DMS53 treated with DMSO at 0.1 percent for 48 hours (cell line): Measurements from ENCODE around the gene TNFRSF6B.

Experiments used
- DNase-seq: peaks from one replicate; lab custom pipeline; 2025; ENCODE audit not compliant: unreplicated experiment; lab: John Stamatoyannopoulos, UW

TNFRSF6B gene

DNA sequence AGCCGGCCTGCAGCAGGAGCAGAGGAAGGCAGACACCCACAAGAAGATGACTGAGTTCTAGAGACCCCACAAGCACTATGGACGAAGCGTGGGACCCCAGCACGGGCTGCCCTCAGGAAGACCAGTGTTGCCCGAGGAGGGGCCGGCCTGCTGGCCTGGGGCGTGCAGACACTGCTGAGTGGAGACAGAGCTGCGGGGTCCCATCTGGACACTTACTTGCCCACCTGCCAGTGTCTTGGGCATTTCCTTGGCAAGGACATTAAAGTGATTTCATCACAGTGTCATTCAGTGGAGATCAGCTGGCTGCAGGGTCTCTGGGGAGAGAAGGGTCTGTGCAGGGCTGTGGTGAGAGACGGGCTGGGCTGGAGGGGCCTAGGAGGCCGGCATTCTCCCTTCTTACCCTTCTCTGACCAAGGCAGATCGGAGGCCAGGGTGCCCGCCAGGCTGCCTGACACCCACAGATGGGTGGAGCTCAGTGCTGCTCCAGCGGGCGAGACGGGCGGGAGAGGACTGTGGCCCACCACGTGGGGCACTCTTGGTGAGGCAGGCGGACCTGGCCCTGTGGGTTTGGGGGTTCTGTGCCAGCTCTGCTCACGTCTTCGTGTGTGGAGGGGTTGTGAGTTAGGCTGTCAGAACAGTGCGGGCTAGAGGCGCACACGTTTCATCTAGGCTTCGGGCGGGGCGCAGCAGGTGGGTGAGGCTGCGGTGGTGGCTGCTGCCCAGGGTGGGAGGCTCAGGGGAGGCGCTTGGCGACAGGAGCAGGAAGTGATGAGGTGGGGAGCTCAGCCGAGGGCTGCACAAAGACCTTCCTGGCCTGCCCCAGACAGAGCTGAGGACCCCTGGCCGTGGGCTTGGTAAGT is 39.6 kb downstream of the TNFRSF6B start, which contains the start of gene LIME1:
LIME1 (plus strand) TSS at position 806 of the 860 bp plus-strand sequence. CDS start 886 bp downstream, outside the sequence.
- no peak for DNase-seq

DNA sequence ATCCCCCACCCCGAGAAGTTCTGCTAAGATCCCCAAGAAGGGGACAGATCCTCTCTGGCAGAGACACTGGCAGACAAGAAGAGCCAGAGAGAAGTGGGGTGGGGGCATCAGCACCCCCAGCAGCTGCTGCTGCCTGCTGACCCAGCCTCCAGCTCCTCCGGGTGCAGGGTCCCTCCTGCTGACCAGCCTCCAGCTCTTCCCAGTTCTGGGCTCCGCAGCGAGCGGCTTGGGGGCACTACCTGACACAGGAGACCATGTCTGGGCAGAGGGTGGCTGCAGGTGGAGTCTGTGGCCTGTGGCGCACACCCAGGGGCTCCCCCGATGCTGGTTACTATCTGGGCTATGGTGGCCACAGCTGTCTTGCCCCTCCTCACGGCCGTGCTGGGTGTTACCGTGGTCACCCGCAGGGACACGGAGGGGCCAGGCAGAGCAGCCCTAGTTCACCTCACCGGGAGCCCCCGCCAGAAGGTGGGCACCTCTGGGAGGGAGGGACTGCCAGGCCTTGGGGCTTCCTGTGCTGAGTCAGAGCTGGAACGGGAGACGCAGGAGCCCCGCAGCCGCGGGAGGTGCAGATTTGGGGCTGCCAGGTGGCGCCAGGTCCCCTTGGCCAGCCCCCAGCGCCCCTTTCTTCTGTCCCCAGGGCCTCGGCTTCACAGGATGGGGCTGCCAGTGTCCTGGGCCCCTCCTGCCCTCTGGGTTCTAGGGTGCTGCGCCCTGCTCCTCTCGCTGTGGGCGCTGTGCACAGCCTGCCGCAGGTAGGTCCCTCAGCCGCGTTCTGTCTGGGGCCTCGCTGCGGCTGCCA is 40.6 kb downstream of the TNFRSF6B start:
- no peak for DNase-seq

DNA sequence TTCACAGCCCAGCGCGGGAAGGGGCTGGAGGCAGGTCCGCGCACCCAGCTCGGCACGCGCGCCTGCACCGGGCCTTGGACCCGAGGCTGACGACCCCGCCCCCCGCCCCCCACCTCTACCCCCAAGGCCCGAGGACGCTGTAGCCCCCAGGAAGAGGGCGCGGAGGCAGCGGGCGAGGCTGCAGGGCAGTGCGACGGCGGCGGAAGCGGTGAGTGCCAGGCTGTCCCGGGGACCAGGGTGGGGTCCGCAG is 41.2 kb downstream of the TNFRSF6B start:
- DNase-seq, result no peak

DNA sequence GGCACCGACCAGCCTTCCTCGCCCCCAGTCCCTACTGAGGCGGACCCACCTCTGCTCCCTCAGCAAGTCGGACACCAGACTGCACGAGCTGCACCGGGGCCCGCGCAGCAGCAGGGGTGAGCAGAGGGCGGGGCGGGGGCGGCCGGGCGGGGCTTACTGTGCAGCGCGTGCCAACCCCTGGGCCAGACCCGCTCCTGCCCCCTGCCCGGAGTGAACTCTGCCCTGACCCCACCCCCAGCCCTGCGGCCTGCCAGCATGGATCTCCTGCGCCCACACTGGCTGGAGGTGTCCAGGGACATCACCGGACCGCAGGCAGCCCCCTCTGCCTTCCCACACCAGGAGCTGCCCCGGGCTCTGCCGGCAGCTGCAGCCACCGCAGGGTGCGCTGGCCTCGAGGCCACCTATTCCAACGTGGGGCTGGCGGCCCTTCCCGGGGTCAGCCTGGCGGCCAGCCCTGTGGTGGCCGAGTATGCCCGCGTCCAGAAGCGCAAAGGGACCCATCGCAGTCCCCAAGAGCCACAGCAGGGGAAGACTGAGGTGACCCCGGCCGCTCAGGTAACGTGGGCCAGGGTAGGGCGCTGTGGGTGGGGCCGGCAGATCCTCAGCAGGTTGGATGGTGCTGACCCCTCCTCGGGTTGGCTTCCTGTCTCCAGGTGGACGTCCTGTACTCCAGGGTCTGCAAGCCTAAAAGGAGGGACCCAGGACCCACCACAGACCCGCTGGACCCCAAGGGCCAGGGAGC is 41.7 kb downstream of the TNFRSF6B start:
- no peak for DNase-seq

DNA sequence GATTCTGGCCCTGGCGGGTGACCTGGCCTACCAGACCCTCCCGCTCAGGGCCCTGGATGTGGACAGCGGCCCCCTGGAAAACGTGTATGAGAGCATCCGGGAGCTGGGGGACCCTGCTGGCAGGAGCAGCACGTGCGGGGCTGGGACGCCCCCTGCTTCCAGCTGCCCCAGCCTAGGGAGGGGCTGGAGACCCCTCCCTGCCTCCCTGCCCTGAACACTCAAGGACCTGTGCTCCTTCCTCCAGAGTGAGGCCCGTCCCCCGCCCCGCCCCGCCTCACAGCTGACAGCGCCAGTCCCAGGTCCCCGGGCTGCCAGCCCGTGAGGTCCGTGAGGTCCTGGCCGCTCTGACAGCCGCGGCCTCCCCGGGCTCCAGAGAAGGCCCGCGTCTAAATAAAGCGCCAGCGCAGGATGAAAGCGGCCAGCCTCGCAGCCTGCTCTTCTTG is 42.3 kb downstream of the TNFRSF6B start:
- DNase-seq, result peak; percentile 45

DNA sequence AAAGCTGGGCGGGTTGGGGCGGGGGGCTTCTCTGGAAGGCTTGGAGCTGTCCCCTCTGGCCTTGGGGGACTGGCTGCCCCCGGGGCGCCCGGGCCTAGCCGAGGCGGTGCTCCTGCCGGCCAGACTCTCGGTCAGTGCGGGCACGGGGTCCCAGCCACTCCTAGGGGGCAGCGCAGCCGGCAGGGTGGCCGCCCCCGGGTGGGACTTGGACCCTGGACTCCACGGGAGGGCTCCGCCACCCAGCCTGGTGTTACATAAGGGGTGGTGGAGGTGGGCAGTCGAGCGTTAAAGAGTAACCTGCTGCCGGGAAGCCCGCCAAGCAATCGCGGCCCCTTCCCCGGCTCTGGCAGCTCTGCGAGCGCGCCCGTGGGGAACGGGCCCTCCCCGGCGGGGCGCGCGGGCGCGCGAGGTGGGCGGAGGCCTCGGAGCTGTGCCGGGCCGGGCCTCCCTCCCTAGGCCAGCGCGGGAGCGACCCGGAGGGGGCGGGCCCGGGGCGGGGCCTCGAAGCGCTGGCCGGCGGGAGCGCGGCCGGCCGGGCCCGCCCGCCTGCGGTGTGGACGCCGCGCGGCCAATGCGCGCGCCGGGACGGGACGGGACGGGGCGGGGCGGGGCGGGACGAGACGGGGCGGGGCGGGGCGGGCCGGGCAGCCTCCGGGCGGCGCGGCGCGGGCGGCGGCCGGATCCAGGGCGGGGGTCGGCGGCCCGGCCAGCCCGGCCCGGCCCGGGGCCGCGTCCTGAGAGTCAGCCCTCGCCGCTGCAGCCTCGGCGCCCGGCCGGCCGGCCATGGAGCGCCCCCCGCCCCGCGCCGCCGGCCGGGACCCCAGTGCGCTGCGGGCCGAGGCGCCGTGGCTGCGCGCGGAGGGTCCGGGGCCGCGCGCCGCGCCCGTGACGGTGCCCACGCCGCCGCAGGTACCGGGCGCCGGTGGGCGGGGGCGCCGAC is 42.9 kb downstream of the TNFRSF6B start, which contains the start of gene SLC2A4RG:
SLC2A4RG (plus strand) TSS at position 647 of the 940 bp plus-strand sequence; CDS start at position 784, 137 bp downstream.
- peak; percentile 55 for DNase-seq

DNA sequence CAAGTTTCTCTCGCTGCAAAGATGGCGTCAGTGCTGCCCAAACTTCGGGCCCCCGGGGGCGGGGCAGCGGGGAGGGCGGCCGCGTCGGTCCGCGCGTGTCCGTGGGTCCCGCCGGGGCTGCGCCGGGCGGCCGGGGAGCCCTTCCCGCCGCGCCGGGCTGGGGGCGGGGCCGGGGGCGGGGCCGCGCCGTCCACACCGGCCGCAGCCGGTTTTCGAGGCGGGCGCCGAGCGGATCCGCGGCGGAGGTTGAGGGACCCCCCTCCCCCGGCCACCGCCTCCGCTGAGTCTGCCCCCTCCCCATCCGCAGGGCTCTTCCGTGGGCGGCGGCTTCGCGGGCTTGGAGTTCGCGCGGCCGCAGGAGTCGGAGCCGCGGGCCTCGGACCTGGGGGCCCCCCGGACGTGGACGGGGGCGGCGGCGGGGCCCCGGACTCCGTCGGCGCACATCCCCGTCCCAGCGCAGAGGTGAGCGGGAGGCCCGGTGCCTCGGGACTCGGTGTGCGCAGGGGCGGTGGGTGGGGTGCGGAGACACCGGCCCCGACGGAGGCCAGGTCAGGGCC is 43.7 kb downstream of the TNFRSF6B start:
- peak; percentile 15 for DNase-seq

DNA sequence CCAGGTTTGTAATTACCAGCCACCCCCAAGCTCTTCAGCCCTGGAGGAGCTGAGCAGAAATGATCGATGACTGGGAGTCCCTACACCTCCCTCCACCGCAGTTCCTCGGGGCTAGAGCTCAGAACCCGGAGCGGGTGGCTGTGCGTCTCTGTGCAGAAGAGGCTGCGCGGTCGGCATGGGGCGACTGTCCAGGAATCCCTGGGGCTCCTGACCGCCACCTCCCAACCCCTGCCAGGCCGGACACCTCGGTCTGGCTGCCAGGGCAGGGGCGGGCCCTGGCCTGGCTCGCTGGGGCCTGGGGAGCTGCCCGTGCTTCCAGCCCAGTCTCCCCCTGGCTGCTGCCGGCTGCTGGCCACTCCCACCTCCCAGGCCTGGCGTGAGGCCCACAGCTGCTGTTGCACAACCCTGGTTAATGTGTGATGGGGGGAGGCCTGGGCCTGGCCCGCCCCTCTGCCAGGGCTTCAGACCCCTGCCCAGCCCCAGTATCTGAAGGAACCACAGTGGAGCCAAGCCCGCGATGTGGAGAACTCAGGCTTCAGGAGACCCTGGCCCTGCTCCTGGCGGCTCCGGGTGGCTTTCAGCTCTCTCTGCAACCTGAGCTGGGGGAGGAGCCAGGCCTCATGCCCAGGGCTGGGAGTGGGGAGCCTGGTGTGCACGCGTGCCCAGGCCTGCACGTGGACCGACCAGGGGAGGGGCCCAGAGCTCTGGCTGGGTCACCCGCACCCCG is 44.3 kb downstream of the TNFRSF6B start:
- DNase-seq, result peak; percentile 59

DNA sequence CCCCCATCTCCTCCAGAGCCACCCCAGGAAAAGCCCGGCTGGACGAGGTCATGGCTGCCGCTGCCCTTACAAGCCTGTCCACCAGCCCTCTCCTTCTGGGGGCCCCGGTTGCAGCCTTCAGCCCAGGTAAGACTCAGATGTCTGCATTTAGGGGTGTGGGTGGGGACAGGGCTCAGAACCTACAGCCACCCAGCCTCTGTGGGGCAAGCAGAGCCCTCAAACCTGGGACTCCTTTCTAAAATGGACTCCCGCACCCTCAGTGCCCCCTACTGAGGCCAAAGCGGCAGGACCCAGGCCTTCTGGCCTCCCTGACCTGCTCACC is 44.9 kb downstream of the TNFRSF6B start:
- no peak for DNase-seq

DNA sequence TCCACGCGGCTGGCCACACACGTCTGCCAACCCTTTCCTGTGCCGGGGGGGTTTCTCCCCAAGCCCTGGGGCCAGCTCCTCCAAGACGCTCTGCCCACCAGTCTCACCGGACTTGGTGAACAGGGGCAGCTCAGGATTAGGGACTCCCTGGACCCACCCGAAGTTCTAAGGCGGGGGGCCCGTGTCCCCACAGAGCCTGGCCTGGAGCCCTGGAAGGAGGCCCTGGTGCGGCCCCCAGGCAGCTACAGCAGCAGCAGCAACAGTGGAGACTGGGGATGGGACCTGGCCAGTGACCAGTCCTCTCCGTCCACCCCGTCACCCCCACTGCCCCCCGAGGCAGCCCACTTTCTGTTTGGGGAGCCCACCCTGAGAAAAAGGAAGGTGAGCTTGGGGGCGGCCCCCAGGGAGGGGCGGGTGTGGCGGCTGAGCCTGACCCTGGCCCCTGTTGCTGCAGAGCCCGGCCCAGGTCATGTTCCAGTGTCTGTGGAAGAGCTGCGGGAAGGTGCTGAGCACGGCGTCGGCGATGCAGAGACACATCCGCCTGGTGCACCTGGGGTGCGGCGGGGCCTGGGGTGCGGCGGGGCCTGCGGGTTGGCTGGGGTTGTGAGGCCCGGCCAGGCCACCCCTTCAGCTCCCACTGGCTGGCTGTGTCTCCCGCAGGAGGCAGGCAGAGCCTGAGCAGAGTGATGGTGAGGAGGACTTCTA is 45.4 kb downstream of the TNFRSF6B start:
- no peak for DNase-seq

DNA sequence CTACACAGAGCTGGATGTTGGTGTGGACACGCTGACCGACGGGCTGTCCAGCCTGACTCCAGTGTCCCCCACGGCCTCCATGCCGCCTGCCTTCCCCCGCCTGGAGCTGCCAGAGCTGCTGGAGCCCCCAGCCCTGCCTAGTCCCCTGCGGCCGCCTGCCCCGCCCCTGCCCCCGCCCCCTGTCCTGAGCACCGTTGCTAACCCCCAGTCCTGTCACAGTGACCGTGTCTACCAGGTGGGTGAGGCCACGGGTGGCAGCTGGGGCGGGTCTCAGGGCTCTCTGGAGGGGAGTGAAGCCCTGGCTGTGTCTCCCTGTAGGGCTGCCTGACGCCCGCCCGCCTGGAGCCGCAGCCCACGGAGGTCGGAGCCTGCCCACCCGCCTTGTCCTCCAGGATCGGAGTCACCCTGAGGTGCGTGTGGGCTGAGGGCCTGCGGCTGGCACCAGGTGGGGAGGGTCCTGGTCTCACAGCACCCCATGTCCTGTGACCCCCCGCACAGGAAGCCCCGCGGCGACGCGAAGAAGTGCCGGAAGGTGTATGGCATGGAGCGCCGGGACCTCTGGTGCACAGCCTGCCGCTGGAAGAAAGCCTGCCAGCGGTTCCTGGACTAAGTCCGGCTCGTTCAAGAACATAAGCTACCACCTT is 46.1 kb downstream of the TNFRSF6B start:
- DNase-seq, result no peak

DNA sequence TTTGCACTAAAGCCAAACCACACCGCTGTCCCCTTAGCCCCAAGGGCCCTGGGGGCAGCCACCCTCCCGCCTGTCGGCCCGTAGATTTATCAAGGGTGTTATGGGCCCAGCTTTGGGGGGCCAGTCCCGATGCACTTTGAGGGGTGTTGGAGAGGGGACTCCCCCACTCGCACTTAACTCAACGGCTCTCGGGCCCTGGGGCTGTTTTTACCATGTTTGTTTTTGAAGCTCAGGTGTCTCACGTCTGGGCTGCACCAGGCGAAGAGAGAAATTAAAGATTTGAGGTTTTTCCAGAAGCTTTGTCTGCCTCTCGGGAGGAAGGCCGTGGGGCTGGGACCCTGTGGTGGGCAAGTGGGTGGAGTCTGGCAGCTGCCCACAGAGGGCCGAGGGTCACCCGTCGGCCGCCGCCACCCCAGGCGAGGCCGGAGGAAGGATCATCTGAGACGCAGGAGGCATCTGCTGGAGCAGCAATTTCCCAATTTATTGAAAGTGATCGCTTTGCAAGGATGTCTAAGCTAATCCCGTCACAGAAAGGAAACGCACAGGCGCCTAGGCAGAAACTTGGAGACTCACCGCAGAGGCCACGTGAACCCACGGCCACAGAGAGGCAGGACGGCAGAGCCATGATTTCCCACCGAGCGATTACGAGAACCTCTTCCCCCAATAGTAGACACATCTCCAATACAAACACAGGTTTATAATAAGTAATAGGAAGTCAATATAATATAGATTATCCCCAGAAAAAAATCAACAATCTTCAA is 46.9 kb downstream of the TNFRSF6B start:
- no peak for DNase-seq

DNA sequence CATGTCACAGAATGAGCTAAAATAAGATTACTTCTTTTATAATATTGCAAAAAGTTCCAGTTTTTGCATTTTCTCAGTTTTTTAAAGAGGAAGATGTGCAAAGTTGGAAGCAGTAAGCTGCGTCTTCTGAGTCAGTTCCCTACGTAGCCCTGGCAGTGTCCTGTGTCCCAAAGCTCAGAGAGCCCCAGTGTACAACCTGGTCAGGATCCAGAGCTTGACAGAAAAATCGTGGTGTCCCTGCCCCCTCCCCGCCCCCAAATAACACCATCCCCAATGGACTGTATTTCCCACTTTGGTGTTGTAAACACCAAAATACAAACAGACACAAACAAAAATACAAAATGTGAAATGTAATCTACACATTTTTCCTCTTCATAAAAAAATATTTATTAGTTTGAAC is 47.7 kb downstream of the TNFRSF6B start:
- DNase-seq, result no peak

DNA sequence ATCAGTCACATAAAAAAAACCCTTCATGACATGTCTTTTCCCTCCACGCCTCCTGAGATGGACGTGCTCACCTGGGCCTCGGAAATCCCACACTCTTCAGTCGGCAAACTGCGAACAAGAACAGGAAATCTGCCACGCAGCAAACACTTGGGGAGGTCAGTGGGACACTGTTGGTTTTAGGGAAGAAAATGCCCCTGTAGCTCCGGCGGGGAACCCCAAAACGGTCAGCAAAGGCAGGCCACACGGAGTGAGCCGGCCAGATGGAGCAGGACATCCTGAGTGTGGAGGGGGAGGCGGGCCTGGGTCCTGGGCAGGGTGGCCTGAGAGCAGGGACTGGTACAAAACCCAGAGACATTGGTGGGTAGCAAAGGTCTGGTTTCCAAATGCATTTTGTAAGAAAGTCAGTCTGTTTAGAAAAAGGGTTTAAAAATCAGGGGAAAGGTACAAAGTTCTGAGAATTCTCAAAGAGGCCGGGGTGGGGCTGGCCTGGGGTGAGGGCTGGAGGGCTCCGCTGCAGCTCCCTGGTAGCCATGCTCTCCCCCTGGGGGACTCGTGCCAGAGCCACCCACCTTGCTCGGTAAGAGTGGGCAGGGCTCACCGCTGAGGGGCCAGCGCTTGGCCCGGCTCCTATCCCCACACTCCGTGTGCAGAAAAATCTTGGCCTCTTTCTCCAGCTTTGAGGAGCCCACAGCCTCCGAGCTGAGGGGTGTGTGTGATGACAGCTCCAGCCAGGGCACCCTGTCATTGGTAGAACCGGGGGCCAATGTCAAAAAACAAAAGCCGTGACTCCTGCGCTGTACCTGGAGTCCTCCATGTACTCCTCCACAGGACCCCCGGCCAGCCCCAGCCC is 48.3 kb downstream of the TNFRSF6B start:
- no peak for DNase-seq

DNA sequence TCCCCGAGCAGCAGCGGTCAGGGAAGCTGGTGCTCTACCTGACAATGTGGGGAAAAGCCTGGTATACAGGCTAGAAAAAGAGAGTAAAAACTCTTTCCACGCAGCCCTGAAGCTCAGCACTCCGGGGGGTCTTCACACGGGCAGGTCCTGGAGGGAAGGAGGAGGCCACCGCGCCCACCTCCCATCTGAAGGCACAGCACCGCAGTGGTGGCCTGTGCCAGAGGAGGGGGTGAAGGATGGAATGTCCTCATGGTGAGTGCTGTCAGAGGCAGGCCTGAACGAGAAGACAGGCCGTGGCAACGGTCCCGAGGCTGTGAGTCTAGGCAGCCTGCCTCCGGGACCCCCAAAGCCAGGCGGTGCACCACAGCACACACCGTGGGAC is 49.0 kb downstream of the TNFRSF6B start:
- no peak for DNase-seq

DNA sequence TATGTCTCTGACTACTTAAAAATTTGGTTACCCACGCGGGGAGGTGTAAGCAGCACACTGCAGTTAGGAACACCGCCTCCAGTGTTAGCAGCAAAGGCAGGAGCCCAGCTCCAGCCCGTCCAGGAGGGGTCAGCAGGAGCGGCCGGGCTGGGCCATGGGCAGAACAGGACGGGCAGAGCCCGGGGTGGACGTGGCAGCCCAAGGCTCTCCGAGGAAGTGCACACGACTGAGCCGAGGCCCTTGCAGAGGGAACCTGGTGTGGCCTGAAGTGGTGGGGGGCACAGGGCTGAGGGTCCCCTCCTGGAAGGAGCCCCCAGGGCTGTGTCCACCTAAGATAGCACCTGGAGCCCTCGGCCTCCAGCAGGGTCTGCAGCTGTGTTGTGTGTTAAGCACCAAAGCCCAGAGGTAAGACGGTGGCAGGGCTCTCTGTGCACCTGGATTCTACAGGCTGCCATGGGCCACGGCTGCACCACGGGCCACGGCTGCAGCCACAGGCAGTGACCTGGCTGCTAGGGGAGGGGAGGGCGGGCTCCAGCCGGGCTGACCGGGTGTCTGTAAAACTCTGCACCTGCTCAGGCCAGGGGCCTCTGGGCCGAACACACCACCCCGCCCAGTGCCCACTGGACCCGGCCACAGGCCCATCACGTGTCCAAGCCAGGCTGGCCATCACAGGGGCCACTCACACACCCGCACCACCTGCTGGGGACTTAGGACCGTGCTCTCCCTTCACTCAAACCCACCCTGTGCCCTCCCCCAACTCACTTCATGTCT is 49.7 kb downstream of the TNFRSF6B start:
- no peak for DNase-seq
